Skin epidermis (tissue), 12 donors: ENCODE results near the gene PTPRE.
A peak's percentile ranks its signal among the peaks of the same experiment; 100 is the strongest.

Experiments
- H3K27ac ChIP-seq, 21 experiments: fragments of 200-600 bp; sonication (generic) in 11 of 21; one replicate each; pipeline ENCODE4 v1.5.0; 2020; ENCODE audit warnings: mild to moderate bottlenecking in 3 of 21, inconsistent platforms in 2 of 21, moderate library complexity in 2 of 21
- H3K4me3 ChIP-seq, 7 experiments: fragments of 200-600 bp; sonication (generic) in 2 of 7; one replicate each; pipeline ENCODE4 v1.5.0; 2020; ENCODE audit warnings: inconsistent platforms in 2 of 7, mild to moderate bottlenecking in 2 of 7, moderate library complexity in 1 of 7

PTPRE gene

GRCh38 chr10:128029290-128029651 lies 122.4 kb downstream of the PTPRE start:
- H3K27ac ChIP-seq = no peak overlapping the region
- H3K4me3 ChIP-seq = no peak overlapping the region

DNA sequence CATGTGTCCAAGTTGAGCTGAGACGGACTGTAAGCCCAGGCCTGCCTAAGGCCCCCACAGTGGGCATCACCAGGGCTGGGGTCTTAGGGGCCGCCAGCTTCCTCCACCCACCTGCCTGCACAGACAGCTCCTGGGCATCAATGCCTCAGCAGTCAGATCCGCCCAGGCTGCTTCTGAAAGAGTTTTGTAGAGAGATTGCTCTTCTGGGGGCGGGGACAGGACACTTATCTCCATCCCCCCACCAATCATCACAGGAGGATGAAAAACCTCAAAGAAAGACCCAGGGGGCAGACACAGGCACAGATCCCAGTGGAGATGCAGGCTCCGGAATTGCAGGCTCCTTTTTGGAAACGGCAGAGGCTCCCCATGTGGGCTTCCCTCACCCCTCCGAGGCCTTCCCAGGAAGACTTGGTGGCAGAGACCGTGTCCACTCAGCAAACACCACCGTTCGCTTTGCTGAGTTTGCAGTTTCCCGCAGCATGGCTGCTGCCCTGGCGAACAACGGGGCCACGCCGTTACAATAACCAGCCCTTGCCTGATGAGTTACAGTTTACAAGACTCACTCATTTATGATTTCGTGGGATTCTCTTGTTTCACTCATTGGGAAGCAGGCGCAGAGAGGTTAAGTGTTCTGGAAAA lies 122.9 kb downstream of the PTPRE start:
- Histone ChIP-seq H3K4me3 (no peak overlapping the region), H3K27ac (no peak overlapping the region)

DNA sequence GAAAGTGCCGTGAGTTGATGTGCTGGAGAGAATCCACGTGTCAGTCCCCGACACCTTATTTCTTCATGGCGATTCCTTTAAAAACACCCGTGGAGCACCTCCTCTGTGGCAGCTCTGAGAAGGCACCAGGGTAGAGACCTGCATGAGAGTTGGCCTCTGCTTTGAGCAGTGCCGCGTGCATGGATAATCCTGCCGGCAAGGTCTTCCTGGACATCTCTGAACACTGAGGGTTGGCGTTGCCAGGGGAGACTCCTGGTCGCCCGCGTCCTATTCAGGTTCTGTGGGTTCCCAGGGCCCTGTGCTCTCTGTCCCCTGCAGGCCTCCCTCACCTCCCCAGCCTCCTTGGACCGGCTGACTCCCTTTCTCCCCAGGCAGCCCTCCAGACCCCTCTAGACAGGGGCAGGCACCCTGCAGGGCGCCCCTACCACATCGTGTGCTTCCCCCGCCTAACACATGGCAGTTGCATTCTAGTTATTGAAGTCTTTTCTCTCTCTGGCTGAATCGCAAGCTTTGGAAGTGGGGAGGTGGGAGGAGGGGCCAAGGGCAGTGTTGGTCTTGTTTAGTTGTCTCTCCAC lies 123.7 kb downstream of the PTPRE start:
- H3K27ac ChIP-seq = no peak overlapping the region
- no peak overlapping the region for H3K4me3 ChIP-seq

DNA sequence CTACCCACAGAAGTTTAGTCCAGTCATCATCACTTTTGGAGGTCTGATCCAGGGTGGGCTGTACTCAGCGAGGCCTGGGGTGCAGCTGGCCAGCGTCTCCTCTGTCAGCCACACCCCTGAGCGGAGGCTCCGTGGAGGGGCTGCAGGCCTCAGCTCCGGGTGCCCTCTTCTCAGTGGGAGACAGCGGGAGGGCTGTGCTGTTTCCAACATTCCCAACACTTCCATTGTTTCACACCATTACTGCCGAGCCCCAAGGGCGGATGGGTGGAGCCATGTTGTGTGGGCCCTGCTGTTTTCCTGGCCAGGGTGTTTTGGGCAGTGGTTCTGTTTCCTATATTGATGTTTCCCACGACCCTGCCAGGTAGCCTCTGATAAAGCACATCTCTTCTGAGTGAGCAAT lies 124.3 kb downstream of the PTPRE start:
- Histone ChIP-seq H3K27ac (no peak overlapping the region), H3K4me3 (no peak overlapping the region)

GRCh38 chr10:128032466-128032865 lies 125.6 kb downstream of the PTPRE start:
- H3K4me3 ChIP-seq = no peak overlapping the region
- no peak overlapping the region for H3K27ac ChIP-seq

GRCh38 chr10:128035557-128035973 lies 128.7 kb downstream of the PTPRE start:
- H3K4me3 ChIP-seq = no peak overlapping the region
- H3K27ac ChIP-seq = no peak overlapping the region

- Histone ChIP-seq H3K27ac (no peak overlapping the region), H3K4me3 (no peak overlapping the region)
Observed at GRCh38 chr10:128036011-128036615, 129.2 kb downstream of the PTPRE start.

DNA sequence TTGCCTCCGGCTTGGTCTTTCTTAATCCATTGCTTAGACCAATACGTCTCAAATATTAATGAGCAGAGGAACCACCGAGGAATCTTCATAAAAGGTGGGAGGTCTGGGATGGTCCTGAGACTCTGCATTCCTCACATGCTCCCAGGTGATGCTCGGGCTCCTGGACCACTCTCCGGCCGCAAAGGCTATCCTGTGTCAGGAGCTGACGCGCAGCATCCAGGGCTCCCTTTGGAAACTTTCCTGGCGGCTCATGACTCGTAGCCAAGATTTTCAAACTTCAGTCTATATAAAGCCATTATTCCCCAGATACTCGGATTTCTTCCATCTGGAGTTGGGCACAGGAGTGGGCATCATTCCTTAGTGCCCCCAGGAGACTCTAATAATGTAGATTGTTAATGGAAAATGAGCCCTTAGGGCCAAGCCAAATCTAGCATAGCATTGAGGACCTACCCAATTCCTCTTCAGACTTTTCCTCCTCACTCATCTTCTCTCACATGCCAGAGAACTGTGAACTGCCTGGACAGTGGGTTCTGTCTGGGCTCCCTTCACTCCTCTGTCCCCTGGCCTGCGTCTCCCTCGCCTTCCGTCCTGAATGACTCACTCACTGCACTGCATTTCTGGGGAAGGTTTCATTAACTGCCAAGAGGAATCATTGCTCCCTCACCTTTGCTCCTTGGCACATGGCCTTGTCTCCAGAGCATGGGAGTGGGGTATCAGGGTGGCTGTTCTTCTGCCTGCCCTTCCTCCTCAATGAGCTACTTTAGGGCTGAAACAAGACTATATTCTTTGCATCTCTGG lies 130.0 kb downstream of the PTPRE start:
- Histone ChIP-seq H3K27ac (no peak overlapping the region), H3K4me3 (no peak overlapping the region)

DNA sequence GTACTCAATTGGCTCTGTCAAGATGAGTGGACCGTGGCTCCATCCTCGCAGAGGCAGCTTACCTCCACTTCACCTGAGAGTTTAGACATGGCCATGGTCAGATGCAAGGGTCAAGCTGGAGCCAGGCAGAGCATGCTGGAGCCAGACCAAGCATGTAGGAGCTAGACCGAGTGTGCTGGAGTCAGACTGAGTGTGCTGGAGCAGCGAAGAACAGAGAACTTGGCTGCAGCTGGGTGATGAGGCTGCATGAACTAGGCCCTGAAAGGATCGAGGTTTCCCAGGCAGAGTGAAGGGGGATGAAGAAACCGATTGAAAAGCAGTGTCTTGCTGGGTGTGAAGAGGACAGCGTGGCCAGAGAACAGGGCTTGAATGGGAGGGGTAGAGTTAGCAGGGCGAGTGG lies 133.2 kb downstream of the PTPRE start:
- H3K27ac ChIP-seq = no peak overlapping the region
- H3K4me3 ChIP-seq = no peak overlapping the region

DNA sequence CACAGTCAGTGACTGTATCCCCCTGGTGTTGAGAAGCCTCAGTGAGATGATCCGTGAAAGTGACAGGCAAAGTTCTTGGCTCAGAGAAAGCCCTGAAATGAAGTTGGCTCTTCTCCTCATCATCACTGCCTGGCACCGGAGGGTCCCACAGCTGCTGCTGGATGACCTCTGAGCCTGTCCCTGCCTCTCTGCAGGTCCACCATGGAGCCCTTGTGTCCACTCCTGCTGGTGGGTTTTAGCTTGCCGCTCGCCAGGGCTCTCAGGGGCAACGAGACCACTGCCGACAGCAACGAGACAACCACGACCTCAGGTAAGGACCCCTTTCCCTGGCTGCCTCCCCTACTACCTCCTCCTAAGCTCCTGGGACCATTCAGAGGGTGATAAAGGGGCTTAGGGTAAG lies 133.8 kb downstream of the PTPRE start:
- Histone ChIP-seq H3K4me3 (no peak overlapping the region), H3K27ac (no peak overlapping the region)

GRCh38 chr10:128042131-128042610 lies 135.3 kb downstream of the PTPRE start:
- no peak overlapping the region for H3K27ac ChIP-seq
- H3K4me3 ChIP-seq = no peak overlapping the region

DNA sequence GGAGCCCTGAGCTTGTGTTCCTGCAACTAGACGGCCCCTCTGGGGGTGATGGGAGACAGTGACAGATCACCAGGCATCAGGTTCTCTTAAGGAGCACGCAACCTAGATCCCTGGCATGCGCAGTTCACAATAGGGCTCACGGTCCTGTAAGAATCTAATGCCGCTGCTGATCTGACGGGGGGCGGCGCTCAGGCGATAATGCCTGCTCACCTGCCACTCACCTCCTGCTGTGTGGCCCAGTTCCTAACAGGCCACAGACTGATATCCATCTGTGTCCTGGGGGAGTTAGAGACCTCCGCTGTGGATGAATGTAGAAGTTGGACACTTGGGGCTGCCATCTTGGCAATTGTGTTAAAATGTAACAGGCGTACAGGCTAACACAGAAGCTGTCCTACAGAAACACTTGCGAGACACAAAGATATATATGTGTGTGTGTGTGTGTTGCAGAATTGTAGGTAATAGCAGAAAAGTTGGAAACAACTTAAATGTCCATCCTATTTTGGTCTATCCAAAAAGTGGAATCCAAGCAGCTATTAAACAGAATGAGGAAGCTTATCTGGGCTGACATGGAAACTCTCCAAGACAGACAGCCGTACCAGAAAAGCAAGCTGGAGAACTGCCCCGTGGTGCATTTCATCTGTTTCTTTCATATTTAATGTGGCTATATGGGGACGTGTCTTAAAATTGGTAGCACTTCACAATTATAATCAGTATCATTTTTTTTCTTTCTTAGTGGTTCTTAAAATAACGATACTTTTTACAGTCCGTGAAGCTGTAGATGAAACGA lies 136.5 kb downstream of the PTPRE start:
- no peak overlapping the region for H3K27ac ChIP-seq

DNA sequence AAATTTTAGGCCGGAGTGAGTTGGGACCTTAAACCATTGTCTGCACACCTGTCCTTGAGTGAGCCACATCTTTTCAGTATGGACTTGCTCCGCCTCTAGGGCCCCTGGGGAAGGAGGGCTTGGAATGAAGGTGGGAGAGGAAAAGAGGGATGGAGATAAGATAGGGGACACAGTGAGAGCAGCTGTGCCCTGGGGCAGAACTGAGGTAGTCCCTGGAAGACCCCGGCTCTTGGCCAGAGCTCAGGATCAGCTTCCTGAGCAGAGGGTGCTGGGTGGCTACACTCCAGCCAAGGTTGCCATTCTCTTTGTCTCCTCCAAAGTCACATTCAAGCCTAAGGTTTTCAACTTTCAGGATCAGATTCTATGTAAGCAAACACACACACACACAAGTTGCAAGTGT lies 137.3 kb downstream of the PTPRE start:
- H3K27ac ChIP-seq = no peak overlapping the region
- no peak overlapping the region for H3K4me3 ChIP-seq

More for the DNA sequence above, 136.5 kb downstream of the PTPRE start:
- H3K4me3 ChIP-seq = no peak overlapping the region

GRCh38 chr10:128044961-128045832 lies 138.3 kb downstream of the PTPRE start:
- H3K4me3 ChIP-seq = no peak overlapping the region
- peak overlapping the region in 2 of 21 experiments; percentile 45 to 46 for H3K27ac ChIP-seq

DNA sequence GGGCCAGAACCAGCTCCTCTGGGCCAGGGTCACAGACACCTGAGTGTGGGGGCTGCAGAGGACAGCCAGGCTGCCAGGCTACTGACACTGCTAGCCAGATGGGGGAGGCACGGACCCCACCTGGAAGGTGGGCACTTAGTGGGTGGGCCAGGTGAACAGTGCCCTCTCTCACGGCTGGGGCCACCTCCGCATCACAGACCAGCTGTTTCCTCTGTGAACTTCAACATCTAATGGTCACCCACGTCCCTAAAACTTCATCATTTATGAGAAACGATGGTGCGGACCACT lies 138.9 kb downstream of the PTPRE start:
- H3K27ac ChIP-seq = peak overlapping the region in 4 of 21 experiments; percentile 45 to 83 (median 64)
- H3K4me3 ChIP-seq = no peak overlapping the region

- H3K27ac ChIP-seq = peak overlapping the region in 20 of 21 experiments; percentile 35 to 94 (median 82)
- H3K4me3 ChIP-seq = peak overlapping the region in 1 of 7 experiments; percentile 40
Observed at GRCh38 chr10:128046156-128046952, 139.5 kb downstream of the PTPRE start.

DNA sequence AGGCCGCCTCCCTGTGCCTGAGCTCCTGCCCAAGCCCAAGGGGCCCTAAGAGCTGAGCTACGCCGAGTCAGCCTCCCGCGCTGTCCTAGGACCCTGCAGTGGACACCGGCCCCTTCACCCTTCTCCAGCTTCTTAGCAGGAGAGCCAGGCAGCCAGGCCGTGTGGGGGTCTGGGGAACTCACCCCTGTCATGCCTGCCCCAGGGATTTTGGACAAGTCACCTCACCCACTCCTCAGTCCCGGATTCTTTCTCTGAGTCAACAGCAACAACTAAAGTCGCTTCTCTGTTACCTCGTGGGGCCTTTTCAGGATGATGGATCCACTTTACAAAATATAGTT lies 140.0 kb downstream of the PTPRE start:
- peak overlapping the region in 20 of 21 experiments; percentile 35 to 94 (median 82) for H3K27ac ChIP-seq
- H3K4me3 ChIP-seq = peak overlapping the region in 4 of 7 experiments; percentile 36 to 49 (median 42)

DNA sequence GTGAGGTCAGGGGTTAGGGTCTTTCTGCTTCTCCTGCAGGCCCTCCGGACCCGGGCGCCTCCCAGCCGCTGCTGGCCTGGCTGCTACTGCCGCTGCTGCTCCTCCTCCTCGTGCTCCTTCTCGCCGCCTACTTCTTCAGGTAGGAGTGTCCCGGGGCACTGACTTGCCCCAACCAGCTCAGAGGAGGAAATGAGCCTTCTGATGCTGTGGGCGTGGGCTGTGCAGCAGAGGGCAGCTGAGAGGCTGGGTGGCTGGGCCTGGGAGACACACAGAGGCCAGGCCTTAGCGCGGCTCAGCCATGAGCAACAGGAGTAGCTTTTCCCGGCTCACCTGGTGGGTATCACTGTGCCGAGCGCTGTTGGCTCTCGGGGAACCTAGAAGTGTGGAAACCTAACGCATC lies 140.4 kb downstream of the PTPRE start:
- H3K4me3 ChIP-seq = peak overlapping the region; percentile 36 to 49 (median 43)
- peak overlapping the region in 20 of 21 experiments; percentile 8 to 94 (median 86) for H3K27ac ChIP-seq
